ENCODE data around the gene RNF34. TPM values are rescaled to one million over a fixed set of nuclear protein-coding genes. Genes with fewer than 3 reads are reported as not detected.

Gene RNF34
- total RNA-seq, 1 experiment from 2014 or later: 53.6 TPM

DNA sequence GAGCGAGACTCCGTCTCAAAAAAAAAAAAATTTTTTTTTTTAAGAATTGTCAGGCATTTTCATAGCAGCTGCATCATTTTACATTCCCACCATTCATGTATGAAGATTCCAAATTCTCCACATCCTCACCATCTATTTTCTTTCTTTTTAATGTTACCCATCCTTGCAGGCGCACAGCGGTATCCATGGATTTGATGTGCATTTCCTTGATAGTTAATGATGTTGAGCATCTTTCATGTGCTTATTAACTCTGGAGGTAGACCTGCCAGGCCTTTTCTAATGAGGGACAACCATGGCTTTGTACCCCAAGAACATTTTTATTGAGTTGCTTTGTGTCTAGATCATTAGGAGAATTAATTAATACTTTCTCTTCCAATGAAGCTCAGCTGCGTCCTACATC lies 1.6 kb upstream of the RNF34 start:
- H3K9me3 Mint-ChIP-seq: no peaks in the 10 kb centered on the region
- H3K4me3 Mint-ChIP-seq: peak overlapping the region; percentile 90
- ATAC-seq: no peak
- ChIA-PET POLR2A (interaction anchor here (0.7 kb wide), 1 partner anchor 746 kb away, joined by 4 read pairs; no protein-coding TSS in a partner anchor), CTCF (no interaction called here)
- DNase-seq (ENCODE audit: low spot score): no peak
- H3K27me3 Mint-ChIP-seq (ENCODE audit: low read depth): no peaks in the 10 kb centered on the region
- 0 out of 2 replicates have a peak, but pooled peaks cover under 1% of the 10 kb centered on the region for H3K36me3 Mint-ChIP-seq
- TF ChIP-seq IRF2 (CRISPR knock-in tag; IDR thresholded peaks at IDR 0.05; ENCODE audit: borderline replicate concordance, low read depth) (no peak), SMAD3 (CRISPR knock-in tag; IDR thresholded peaks at IDR 0.05; ENCODE audit: borderline replicate concordance) (no peak), RORB (CRISPR knock-in tag; IDR thresholded peaks at IDR 0.05) (no peak), ZNF121 (CRISPR knock-in tag; IDR thresholded peaks at IDR 0.05) (no peak)
- TF ChIP-seq, protein P1, sequence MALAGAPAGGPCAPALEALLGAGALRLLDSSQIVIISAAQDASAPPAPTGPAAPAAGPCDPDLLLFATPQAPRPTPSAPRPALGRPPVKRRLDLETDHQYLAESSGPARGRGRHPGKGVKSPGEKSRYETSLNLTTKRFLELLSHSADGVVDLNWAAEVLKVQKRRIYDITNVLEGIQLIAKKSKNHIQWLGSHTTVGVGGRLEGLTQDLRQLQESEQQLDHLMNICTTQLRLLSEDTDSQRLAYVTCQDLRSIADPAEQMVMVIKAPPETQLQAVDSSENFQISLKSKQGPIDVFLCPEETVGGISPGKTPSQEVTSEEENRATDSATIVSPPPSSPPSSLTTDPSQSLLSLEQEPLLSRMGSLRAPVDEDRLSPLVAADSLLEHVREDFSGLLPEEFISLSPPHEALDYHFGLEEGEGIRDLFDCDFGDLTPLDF (CRISPR knock-in tag; IDR thresholded peaks at IDR 0.05): no peak
- TF ChIP-seq, protein P2, sequence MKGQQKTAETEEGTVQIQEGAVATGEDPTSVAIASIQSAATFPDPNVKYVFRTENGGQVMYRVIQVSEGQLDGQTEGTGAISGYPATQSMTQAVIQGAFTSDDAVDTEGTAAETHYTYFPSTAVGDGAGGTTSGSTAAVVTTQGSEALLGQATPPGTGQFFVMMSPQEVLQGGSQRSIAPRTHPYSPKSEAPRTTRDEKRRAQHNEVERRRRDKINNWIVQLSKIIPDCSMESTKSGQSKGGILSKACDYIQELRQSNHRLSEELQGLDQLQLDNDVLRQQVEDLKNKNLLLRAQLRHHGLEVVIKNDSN (CRISPR knock-in tag; IDR thresholded peaks at IDR 0.05): no peak
- H3K27ac Mint-ChIP-seq: no peak overlapping the region
- peaks cover 21% of the 10 kb centered on the region for H3K4me1 Mint-ChIP-seq

DNA sequence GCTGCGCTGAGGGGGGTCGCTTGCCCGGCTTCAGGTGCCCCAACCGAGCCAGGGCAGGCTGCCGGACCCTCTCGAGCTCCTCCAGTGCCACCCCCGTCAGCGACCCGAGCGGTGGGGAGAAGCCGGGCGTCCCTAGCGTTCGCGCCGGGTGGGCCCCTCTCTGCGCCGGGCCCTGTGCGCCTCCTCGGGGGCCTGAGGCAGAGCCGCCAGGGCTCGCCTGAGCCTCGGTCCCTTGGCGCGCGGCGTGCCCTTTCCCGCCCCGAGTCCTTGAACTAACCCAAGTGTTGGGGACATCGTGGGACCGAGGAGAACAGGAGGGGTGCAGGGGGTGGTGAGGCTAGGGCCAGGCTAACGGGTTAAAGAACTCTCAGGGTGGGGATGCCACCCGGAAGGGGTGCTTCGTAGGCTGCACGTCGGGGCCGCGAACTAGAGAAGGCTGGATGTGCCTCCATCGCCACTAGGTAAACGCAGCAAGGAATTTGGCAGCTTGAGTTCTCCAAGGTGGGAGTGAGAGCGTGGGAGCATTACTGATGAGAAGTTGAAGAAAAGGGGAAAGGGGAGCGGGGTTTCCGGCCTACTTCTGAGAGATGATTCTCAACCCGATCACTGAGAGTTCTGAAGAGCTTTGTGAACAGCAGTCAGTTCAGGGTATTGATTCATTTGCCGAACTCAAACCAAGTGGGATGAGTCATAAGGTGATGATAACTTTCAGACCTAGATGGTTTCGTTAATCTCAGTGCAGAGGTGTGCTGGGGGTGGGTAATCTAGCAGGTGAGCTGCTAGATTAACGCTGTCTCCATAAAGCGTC lies 618 bp downstream of the RNF34 start:
- Mint-ChIP-seq H3K27ac (peak overlapping the region; percentile 96), H3K4me1 (peaks cover 21% of the 10 kb centered on the region), H3K36me3 (peaks cover 13% of the 10 kb centered on the region), H3K9me3 (no peaks in the 10 kb centered on the region), H3K4me3 (peak overlapping the region; percentile 90), H3K27me3 (ENCODE audit: low read depth) (no peaks in the 10 kb centered on the region)
- ChIA-PET POLR2A (interaction anchor here (0.5 to 1.5 kb wide), 9 partner anchors 9 to 1503 kb away, joined by 3 to 9 read pairs (median 4); partner anchors contain the start of genes ANAPC5 and CAMKK2), CTCF (interaction anchor here (0.7 to 2.8 kb wide), 9 partner anchors 16 to 394 kb away, joined by 3 to 8 read pairs (median 4); partner anchors contain the start of genes MORN3, RHOF and TMEM120B)
- ATAC-seq: peak; percentile 7
- DNase-seq (ENCODE audit: low spot score): peak; percentile 28
- TF ChIP-seq RORB (CRISPR knock-in tag; IDR thresholded peaks at IDR 0.05): no peak
- no peak for TF ChIP-seq KAT7 (CRISPR knock-in tag; IDR thresholded peaks at IDR 0.05; ENCODE audit: borderline replicate concordance)
- no peak for TF ChIP-seq TEAD1 (CRISPR knock-in tag; IDR thresholded peaks at IDR 0.05)
- TF ChIP-seq, protein P3, sequence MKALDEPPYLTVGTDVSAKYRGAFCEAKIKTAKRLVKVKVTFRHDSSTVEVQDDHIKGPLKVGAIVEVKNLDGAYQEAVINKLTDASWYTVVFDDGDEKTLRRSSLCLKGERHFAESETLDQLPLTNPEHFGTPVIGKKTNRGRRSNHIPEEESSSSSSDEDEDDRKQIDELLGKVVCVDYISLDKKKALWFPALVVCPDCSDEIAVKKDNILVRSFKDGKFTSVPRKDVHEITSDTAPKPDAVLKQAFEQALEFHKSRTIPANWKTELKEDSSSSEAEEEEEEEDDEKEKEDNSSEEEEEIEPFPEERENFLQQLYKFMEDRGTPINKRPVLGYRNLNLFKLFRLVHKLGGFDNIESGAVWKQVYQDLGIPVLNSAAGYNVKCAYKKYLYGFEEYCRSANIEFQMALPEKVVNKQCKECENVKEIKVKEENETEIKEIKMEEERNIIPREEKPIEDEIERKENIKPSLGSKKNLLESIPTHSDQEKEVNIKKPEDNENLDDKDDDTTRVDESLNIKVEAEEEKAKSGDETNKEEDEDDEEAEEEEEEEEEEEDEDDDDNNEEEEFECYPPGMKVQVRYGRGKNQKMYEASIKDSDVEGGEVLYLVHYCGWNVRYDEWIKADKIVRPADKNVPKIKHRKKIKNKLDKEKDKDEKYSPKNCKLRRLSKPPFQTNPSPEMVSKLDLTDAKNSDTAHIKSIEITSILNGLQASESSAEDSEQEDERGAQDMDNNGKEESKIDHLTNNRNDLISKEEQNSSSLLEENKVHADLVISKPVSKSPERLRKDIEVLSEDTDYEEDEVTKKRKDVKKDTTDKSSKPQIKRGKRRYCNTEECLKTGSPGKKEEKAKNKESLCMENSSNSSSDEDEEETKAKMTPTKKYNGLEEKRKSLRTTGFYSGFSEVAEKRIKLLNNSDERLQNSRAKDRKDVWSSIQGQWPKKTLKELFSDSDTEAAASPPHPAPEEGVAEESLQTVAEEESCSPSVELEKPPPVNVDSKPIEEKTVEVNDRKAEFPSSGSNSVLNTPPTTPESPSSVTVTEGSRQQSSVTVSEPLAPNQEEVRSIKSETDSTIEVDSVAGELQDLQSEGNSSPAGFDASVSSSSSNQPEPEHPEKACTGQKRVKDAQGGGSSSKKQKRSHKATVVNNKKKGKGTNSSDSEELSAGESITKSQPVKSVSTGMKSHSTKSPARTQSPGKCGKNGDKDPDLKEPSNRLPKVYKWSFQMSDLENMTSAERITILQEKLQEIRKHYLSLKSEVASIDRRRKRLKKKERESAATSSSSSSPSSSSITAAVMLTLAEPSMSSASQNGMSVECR (CRISPR knock-in tag; IDR thresholded peaks at IDR 0.05; ENCODE audit: borderline replicate concordance): 0 out of 2 replicates have a peak, but pooled peaks have one; percentile 14
- TF ChIP-seq, protein P4, sequence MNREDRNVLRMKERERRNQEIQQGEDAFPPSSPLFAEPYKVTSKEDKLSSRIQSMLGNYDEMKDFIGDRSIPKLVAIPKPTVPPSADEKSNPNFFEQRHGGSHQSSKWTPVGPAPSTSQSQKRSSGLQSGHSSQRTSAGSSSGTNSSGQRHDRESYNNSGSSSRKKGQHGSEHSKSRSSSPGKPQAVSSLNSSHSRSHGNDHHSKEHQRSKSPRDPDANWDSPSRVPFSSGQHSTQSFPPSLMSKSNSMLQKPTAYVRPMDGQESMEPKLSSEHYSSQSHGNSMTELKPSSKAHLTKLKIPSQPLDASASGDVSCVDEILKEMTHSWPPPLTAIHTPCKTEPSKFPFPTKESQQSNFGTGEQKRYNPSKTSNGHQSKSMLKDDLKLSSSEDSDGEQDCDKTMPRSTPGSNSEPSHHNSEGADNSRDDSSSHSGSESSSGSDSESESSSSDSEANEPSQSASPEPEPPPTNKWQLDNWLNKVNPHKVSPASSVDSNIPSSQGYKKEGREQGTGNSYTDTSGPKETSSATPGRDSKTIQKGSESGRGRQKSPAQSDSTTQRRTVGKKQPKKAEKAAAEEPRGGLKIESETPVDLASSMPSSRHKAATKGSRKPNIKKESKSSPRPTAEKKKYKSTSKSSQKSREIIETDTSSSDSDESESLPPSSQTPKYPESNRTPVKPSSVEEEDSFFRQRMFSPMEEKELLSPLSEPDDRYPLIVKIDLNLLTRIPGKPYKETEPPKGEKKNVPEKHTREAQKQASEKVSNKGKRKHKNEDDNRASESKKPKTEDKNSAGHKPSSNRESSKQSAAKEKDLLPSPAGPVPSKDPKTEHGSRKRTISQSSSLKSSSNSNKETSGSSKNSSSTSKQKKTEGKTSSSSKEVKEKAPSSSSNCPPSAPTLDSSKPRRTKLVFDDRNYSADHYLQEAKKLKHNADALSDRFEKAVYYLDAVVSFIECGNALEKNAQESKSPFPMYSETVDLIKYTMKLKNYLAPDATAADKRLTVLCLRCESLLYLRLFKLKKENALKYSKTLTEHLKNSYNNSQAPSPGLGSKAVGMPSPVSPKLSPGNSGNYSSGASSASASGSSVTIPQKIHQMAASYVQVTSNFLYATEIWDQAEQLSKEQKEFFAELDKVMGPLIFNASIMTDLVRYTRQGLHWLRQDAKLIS (CRISPR knock-in tag; IDR thresholded peaks at IDR 0.05; ENCODE audit: borderline replicate concordance): no peak
- TF ChIP-seq CBFB (CRISPR knock-in tag; IDR thresholded peaks at IDR 0.05; ENCODE audit: low read depth): no peak
- no peak for TF ChIP-seq ZMAT4 (CRISPR knock-in tag; IDR thresholded peaks at IDR 0.05)
- TF ChIP-seq FOXP1 (CRISPR knock-in tag; IDR thresholded peaks at IDR 0.05; ENCODE audit: borderline replicate concordance): no peak; the same call in 1 of the 2 replicates
- TF ChIP-seq, protein P5, sequence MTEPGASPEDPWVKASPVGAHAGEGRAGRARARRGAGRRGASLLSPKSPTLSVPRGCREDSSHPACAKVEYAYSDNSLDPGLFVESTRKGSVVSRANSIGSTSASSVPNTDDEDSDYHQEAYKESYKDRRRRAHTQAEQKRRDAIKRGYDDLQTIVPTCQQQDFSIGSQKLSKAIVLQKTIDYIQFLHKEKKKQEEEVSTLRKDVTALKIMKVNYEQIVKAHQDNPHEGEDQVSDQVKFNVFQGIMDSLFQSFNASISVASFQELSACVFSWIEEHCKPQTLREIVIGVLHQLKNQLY (CRISPR knock-in tag; IDR thresholded peaks at IDR 0.05): 0 out of 2 replicates have a peak, but pooled peaks have one; percentile 51
- TF ChIP-seq, protein P6, sequence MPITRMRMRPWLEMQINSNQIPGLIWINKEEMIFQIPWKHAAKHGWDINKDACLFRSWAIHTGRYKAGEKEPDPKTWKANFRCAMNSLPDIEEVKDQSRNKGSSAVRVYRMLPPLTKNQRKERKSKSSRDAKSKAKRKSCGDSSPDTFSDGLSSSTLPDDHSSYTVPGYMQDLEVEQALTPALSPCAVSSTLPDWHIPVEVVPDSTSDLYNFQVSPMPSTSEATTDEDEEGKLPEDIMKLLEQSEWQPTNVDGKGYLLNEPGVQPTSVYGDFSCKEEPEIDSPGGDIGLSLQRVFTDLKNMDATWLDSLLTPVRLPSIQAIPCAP (CRISPR knock-in tag; IDR thresholded peaks at IDR 0.05): no peak
- no peak for TF ChIP-seq ATF3 (CRISPR knock-in tag; conservative IDR thresholded peaks at IDR 0.05)
- TF ChIP-seq NR1H2 (CRISPR knock-in tag; IDR thresholded peaks at IDR 0.05): no peak
- TF ChIP-seq, protein P7, sequence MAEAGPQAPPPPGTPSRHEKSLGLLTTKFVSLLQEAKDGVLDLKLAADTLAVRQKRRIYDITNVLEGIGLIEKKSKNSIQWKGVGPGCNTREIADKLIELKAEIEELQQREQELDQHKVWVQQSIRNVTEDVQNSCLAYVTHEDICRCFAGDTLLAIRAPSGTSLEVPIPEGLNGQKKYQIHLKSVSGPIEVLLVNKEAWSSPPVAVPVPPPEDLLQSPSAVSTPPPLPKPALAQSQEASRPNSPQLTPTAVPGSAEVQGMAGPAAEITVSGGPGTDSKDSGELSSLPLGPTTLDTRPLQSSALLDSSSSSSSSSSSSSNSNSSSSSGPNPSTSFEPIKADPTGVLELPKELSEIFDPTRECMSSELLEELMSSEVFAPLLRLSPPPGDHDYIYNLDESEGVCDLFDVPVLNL (CRISPR knock-in tag; IDR thresholded peaks at IDR 0.05; ENCODE audit: borderline replicate concordance, low read depth): no peak

All from WTC11 (cell line).